Gastrocnemius medialis (tissue), 4 donors: ENCODE measurements around the gene SMIM10.

Experiments used
- CTCF ChIP-seq, 5 experiments: fragments of 450-650 bp in 3 of 5; fragments of 200-600 bp in 2 of 5; sonication (generic) in 2 of 5; IDR thresholded peaks in 4 of 5; conservative IDR thresholded peaks in 1 of 5; 1 replicate in 4 of 5; 2 replicates in 1 of 5; pipeline ENCODE4 v1.5.1; 2016 to 2019; ENCODE audit warnings: antibody characterized with exemption in 5 of 5, mild to moderate bottlenecking in 3 of 5, moderate library complexity in 3 of 5
- POLR2A ChIP-seq, 2 donors: fragments of 450-650 bp; IDR thresholded peaks; one replicate each; pipeline ENCODE4 v1.6.1; 2017; ENCODE audit warnings: antibody characterized with exemption in 2 of 2, mild to moderate bottlenecking in 2 of 2, moderate library complexity in 2 of 2

GRCh38 chrX:134997646-134998045, 6.9 kb downstream of the SMIM10 start:
- TF ChIP-seq CTCF (IDR thresholded peaks at IDR 0.05 in 4 of 5, conservative IDR thresholded peaks at IDR 0.05 in 1 of 5) (no peak), POLR2A (IDR thresholded peaks at IDR 0.05) (no peak)
